HPDE6-E6E7 (cell line): ENCODE results near the gene FOXA1.

Experiments used
- DNase-seq: peaks from one replicate; pipeline ENCODE4 v3.0.0; 2011; ENCODE audit warnings: missing footprints; ENCODE audit errors: extremely low spot score

Gene FOXA1

GRCh38 chr14:37594971-37595808 is at the start of gene FOXA1, which contains the start of gene TTC6:
TSS of gene FOXA1 (minus strand) at chr14:37595249. CDS start at chr14:37594972, 277 bp downstream.
TSS of gene TTC6 (plus strand) at chr14:37595629. CDS start at chr14:37622065, 26,436 bp downstream.
- DNase-seq, result no peak

GRCh38 chr14:37643701-37644100 is 48.7 kb upstream of the FOXA1 start:
- no peak for DNase-seq

GRCh38 chr14:37642125-37642524 is 47.1 kb upstream of the FOXA1 start:
- DNase-seq, result no peak

GRCh38 chr14:37641117-37641516 is 46.1 kb upstream of the FOXA1 start:
- no peak for DNase-seq

GRCh38 chr14:37638599-37638998 is 43.5 kb upstream of the FOXA1 start:
- DNase-seq, result no peak

- DNase-seq, result no peak
Measured at GRCh38 chr14:37637341-37637740, 42.3 kb upstream of the FOXA1 start.

- DNase-seq, result no peak
Measured at GRCh38 chr14:37625597-37626595, 30.8 kb upstream of the FOXA1 start.

GRCh38 chr14:37623971-37624370 is 28.9 kb upstream of the FOXA1 start:
- peak; percentile 72 for DNase-seq

GRCh38 chr14:37623426-37623951 is 28.4 kb upstream of the FOXA1 start:
- DNase-seq, result peak; percentile 76

- no peak for DNase-seq
Measured at GRCh38 chr14:37622231-37622923, 27.3 kb upstream of the FOXA1 start.

- no peak for DNase-seq
Measured at GRCh38 chr14:37620856-37621255, 25.8 kb upstream of the FOXA1 start.

GRCh38 chr14:37618498-37619028 is 23.5 kb upstream of the FOXA1 start:
- DNase-seq, result no peak

- DNase-seq, result no peak
Measured at GRCh38 chr14:37617864-37618365, 22.9 kb upstream of the FOXA1 start.

GRCh38 chr14:37616853-37617252 is 21.8 kb upstream of the FOXA1 start:
- no peak for DNase-seq

GRCh38 chr14:37615582-37616289 is 20.7 kb upstream of the FOXA1 start:
- DNase-seq, result no peak

- DNase-seq, result no peak
Measured at GRCh38 chr14:37610945-37611523, 16.0 kb upstream of the FOXA1 start.

- DNase-seq, result no peak
Measured at GRCh38 chr14:37608649-37609048, 13.6 kb upstream of the FOXA1 start.

GRCh38 chr14:37606678-37607077 is 11.6 kb upstream of the FOXA1 start:
- no peak for DNase-seq

GRCh38 chr14:37603688-37604251 is 8.7 kb upstream of the FOXA1 start:
- DNase-seq, result no peak
